GM18505 (cell line): Measurements from ENCODE around the gene HMBS.
A peak's percentile ranks its signal among the peaks of the same experiment; 100 is the strongest.

Experiments
- ATAC-seq: cut with Tn5 transposase; IDR thresholded peaks from one replicate; pipeline ENCODE4 v1.9.1; 2021; ENCODE audit not compliant: unreplicated experiment
- POLR2A ChIP-seq: IDR thresholded peaks from 4 replicates; pipeline ENCODE4 v1.6.1; 2011; ENCODE audit warnings: borderline replicate concordance; ENCODE audit not compliant: insufficient read depth, insufficient read length; ENCODE audit errors: extremely low read depth

The HMBS gene

GRCh38 chr11:119087747-119088241 lies 3.1 kb downstream of the HMBS start:
- no peak for ATAC-seq
- no peak for TF ChIP-seq POLR2A

GRCh38 chr11:119088406-119088805 lies 3.7 kb downstream of the HMBS start:
- TF ChIP-seq POLR2A, result no peak
- ATAC-seq, result no peak

GRCh38 chr11:119089319-119089718 lies 4.6 kb downstream of the HMBS start:
- ATAC-seq, result no peak
- no peak for TF ChIP-seq POLR2A

- no peak for ATAC-seq
- TF ChIP-seq POLR2A, result no peak
Observed at GRCh38 chr11:119091178-119091577, 6.5 kb downstream of the HMBS start.

GRCh38 chr11:119091966-119092879 lies 7.5 kb downstream of the HMBS start:
- ATAC-seq, result no peak
- TF ChIP-seq POLR2A, result no peak

GRCh38 chr11:119092880-119093842 lies 8.5 kb downstream of the HMBS start:
- TF ChIP-seq POLR2A, result no peak
- no peak for ATAC-seq

- peak; percentile 14 for ATAC-seq
- TF ChIP-seq POLR2A, result no peak
Observed at GRCh38 chr11:119093942-119094815, 9.5 kb downstream of the HMBS start.

- peak; percentile 31 for ATAC-seq
Observed at GRCh38 chr11:119094816-119095065, 10.1 kb downstream of the HMBS start.

GRCh38 chr11:119095066-119095880 lies 10.6 kb downstream of the HMBS start:
- ATAC-seq, result peak; percentile 84
- TF ChIP-seq POLR2A, result peak; percentile 100

More at GRCh38 chr11:119094816-119095065, 10.1 kb downstream of the HMBS start:
- no peak for TF ChIP-seq POLR2A

- no peak for ATAC-seq
- TF ChIP-seq POLR2A, result no peak
Observed at GRCh38 chr11:119099711-119100110, 15.0 kb downstream of the HMBS start.

GRCh38 chr11:119100246-119100970 lies 15.7 kb downstream of the HMBS start:
- TF ChIP-seq POLR2A, result no peak
- ATAC-seq, result no peak
